ENCODE data around the gene GCDH.
A peak's percentile ranks its signal among the peaks of the same experiment; 100 is the strongest.

GCDH gene

DNA sequence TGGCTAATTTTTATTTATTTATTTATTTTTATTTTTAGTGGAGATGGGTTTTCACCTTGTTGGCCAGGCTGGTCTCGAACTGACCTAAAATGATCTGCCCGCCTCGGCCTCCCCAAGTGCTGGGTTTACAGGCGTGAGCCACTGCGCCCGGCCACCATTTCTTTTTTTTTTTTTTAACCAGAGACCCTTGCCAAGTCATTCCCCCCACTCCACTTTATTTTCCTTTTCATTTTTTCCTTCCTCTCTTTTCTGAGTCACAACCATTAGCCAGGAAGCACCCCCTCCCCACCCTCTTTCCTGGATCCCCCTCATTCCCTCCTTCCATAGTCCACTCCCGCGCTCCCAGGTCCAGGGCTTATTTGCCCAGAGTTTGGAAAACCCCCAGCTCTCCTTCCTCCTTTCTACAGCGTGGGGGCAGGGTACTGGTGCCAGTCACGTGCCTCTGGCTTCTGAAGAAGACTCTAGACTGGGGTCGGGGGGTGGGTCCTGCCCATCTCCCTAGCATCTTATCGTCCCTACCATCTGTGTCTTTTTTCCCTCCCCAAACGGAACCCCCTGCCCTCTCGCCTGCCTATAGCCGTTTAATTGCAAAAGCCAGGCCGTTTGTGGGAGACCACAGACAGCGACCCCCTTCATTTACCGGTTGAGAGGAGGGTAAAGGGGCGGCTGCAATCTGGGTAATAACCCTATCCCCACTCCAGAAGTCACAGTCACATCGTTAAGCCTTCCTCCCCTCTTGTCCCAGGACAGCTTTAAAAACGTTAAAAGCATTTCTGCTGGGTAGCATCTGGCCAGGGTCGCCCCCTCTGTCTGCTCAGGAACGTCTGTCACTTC is 46.4 kb downstream of the GCDH start:
- TF ChIP-seq, protein P1, sequence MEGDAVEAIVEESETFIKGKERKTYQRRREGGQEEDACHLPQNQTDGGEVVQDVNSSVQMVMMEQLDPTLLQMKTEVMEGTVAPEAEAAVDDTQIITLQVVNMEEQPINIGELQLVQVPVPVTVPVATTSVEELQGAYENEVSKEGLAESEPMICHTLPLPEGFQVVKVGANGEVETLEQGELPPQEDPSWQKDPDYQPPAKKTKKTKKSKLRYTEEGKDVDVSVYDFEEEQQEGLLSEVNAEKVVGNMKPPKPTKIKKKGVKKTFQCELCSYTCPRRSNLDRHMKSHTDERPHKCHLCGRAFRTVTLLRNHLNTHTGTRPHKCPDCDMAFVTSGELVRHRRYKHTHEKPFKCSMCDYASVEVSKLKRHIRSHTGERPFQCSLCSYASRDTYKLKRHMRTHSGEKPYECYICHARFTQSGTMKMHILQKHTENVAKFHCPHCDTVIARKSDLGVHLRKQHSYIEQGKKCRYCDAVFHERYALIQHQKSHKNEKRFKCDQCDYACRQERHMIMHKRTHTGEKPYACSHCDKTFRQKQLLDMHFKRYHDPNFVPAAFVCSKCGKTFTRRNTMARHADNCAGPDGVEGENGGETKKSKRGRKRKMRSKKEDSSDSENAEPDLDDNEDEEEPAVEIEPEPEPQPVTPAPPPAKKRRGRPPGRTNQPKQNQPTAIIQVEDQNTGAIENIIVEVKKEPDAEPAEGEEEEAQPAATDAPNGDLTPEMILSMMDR (conservative IDR thresholded peaks at IDR 0.05; ENCODE audit: control insufficient read depth, insufficient read depth, low read depth, low read length) = no peak
- no peak for DNase-seq (ENCODE audit: low read depth)
- H3K4me3 ChIP-seq (ENCODE audit: control insufficient read depth, low read depth, low read length) = peak overlapping the region; percentile 99

DNA sequence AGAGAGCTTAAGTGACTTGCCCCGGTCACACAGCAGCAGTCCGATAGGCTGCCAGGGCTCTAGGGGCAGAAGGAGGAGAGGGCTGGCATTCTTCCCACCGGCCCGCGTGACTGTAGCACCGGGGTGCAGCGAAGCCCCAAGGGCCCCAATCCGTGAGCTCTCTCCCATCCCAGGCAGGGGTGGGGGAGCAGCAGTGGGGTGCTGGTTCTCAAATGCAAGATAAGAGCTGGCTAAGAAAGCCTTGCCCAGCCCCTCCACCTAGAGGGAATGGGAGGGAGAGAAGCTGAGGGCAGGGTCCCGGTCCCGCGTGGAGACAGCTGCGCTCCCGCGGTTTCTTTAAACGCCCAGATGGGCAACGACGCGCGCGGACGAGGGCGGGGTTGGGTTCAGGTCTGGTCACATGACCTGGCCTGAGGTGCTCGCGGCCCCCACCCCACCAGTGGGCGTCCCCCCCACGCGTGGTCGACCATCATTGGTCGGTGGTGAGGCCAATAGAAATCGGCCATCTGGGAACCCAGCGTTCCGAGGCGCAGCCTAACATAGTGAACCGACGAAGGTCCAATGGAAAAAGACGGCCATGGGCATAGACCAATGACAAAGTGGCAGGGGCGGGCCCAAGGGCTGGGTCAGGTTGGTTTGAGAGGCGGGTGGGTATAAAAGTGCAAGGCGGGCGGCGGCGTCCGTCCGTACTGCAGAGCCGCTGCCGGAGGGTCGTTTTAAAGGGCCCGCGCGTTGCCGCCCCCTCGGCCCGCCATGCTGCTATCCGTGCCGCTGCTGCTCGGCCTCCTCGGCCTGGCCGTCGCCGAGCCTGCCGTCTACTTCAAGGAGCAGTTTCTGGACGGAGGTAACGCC is 47.2 kb downstream of the GCDH start, which contains the start of gene CALR:
TSS of gene CALR (plus strand) at position 683 of the 852 bp plus-strand sequence. CDS start at position 754, 71 bp downstream.
- peak; percentile 99 for DNase-seq (ENCODE audit: low read depth)
- H3K4me3 ChIP-seq (ENCODE audit: control insufficient read depth, low read depth, low read length) = peak within 1 kb of the TSS; percentile 99
- TF ChIP-seq, protein P1 (conservative IDR thresholded peaks at IDR 0.05; ENCODE audit: control insufficient read depth, insufficient read depth, low read depth, low read length) = no peak

DNA sequence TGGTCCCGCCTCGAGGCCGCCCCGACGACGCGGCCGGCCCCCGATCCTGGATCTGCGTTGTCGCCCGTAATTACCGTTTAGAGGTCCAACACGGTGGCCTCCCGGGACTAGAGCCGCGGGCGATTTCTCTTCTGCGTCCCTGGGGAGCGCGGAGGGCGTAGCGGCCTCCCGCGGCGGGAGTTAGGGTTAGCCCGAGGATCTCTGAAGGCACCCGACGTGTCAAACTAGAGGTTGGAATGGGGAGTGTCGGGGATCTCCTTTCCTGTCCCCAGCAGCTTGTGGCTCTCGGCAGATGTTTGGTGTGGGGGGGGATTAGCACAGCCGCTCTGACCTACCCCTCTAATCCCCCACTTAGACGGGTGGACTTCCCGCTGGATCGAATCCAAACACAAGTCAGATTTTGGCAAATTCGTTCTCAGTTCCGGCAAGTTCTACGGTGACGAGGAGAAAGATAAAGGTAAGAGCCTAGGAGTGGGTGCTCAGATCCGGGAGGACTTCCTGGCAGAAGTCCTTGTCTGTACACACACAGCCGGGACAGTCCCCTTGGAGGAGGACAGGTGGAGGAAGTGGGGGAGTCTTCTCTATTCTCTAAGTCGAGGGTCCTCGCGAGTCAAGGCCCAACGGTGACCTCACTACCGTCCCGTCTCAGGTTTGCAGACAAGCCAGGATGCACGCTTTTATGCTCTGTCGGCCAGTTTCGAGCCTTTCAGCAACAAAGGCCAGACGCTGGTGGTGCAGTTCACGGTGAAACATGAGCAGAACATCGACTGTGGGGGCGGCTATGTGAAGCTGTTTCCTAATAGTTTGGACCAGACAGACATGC is 48.0 kb downstream of the GCDH start:
- TF ChIP-seq, protein P1 (conservative IDR thresholded peaks at IDR 0.05; ENCODE audit: control insufficient read depth, insufficient read depth, low read depth, low read length) = no peak
- peak; percentile 76 for DNase-seq (ENCODE audit: low read depth)
- peak overlapping the region; percentile 99 for H3K4me3 ChIP-seq (ENCODE audit: control insufficient read depth, low read depth, low read length)

DNA sequence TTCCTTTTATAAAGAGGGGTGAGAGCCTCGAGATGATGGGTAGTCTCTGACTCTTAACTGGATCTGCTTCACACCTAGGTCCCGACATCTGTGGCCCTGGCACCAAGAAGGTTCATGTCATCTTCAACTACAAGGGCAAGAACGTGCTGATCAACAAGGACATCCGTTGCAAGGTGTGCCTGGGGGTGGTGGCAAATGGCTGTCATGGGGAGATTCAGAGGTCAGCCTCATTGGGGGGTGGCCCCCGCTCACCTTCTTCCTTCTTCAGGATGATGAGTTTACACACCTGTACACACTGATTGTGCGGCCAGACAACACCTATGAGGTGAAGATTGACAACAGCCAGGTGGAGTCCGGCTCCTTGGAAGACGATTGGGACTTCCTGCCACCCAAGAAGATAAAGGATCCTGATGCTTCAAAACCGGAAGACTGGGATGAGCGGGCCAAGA is 49.0 kb downstream of the GCDH start:
- TF ChIP-seq, protein P1 (conservative IDR thresholded peaks at IDR 0.05; ENCODE audit: control insufficient read depth, insufficient read depth, low read depth, low read length) = no peak
- H3K4me3 ChIP-seq (ENCODE audit: control insufficient read depth, low read depth, low read length) = peak overlapping the region; percentile 99
- DNase-seq (ENCODE audit: low read depth) = no peak

DNA sequence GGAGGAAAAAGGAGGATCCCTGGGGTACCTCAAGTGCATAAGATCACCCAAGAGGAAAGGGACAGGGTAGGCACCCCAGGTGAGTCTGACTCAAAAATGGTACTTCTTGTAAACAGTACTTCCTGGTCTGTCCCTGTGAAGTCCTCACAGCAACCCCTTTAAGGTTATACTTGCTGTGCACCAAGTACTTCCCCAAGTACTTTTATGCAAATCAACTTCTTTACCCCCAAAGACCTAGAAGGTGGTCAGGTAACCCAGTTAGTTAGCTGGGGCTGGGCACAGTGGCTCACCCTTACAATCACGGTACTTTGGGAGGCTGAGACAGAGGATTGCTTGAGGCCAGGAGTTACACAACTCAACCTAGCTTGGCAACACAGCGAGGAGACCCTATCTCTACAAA is 49.9 kb downstream of the GCDH start:
- TF ChIP-seq, protein P1 (conservative IDR thresholded peaks at IDR 0.05; ENCODE audit: control insufficient read depth, insufficient read depth, low read depth, low read length) = no peak
- no peak for DNase-seq (ENCODE audit: low read depth)
- H3K4me3 ChIP-seq (ENCODE audit: control insufficient read depth, low read depth, low read length) = peak overlapping the region; percentile 99
